ENCODE data around the gene SLC35B2. TPM values are rescaled to one million over a fixed set of nuclear protein-coding genes. Genes with fewer than 3 reads are reported as not detected.

The SLC35B2 gene
- total and polyA plus RNA-seq, 10 of the 15 experiments (the other 5 are each of a cell fraction or from before 2014, with no cell fraction given), result 11.3 to 45.4 (median 33.8) TPM

- Histone ChIP-seq H3K4me3 (no peak overlapping the region), H3K9ac (ENCODE audit: control insufficient read depth, insufficient read depth, low read length) (no peak overlapping the region), H2AFZ (ENCODE audit: control insufficient read depth, low read depth, low read length) (no peak overlapping the region), H4K20me1 (ENCODE audit: control insufficient read depth, insufficient read depth) (no peaks in the 10 kb centered on the region), H3K4me1 (ENCODE audit: control insufficient read depth, insufficient read depth, low read length) (peaks cover 45% of the 10 kb centered on the region), H3K27me3 (replicated peaks in 1 of 2; ENCODE audit: control insufficient read depth in 2 of 2, insufficient read depth in 2 of 2, low read length in 1 of 2) (no peaks in the 10 kb centered on the region), H3K9me3 (replicated peaks; ENCODE audit: control insufficient read depth, insufficient read depth, low read length) (no peaks in the 10 kb centered on the region), H3K4me2 (ENCODE audit: control insufficient read depth, insufficient read depth) (no peak overlapping the region), H3K27ac (ENCODE audit: control insufficient read depth, insufficient read depth) (peak overlapping the region; percentile 15), H3K36me3 (ENCODE audit: control insufficient read depth in 2 of 2, insufficient read depth in 2 of 2, low read length in 1 of 2) (no peaks in the 10 kb centered on the region), H3K79me2 (ENCODE audit: control insufficient read depth, insufficient read depth, low read length) (peaks cover 23% of the 10 kb centered on the region)
- FAIRE-seq (no peak), DNase-seq (ENCODE audit: low read depth, low spot score) (no peak), ATAC-seq (no peak)
- ChIA-PET POLR2A (interaction anchor here (0.6 to 7.0 kb wide), 8 partner anchors 16 to 264 kb away, joined by 3 to 63 read pairs (median 4); partner anchors contain the start of gene HSP90AB1), SMC1A (ENCODE audit: uncharacterized antibody, unreplicated experiment) (interaction anchor here (1.2 to 2.2 kb wide), 5 partner anchors 22 to 44 kb away, joined by 4 to 6 read pairs (median 6); no protein-coding TSS in a partner anchor), RAD21 (ENCODE audit: unreplicated experiment) (interaction anchor here (0.8 to 3.1 kb wide), 8 partner anchors 15 to 48 kb away, joined by 3 to 14 read pairs (median 6); partner anchors contain the start of gene HSP90AB1), CTCF (interaction anchor here (0.7 to 5.9 kb wide), 17 partner anchors 8 to 104 kb away, joined by 3 to 95 read pairs (median 5); partner anchors contain the start of gene HSP90AB1)
- TF ChIP-seq HCFC1 (IDR thresholded peaks at IDR 0.05; ENCODE audit: low read length) (no peak), SIN3A (IDR thresholded peaks at IDR 0.05; ENCODE audit: low read depth, low read length) (no peak), RAD21 (IDR thresholded peaks at IDR 0.05; ENCODE audit: insufficient read depth, low read depth, low read length) (no peak), SREBF2 (IDR thresholded peaks at IDR 0.05; ENCODE audit: low read length) (no peak), TCF7 (IDR thresholded peaks at IDR 0.05; ENCODE audit: borderline replicate concordance) (no peak), RFX5 (IDR thresholded peaks at IDR 0.05; ENCODE audit: low read depth, low read length) (no peak), RELA (IDR thresholded peaks at IDR 0.05; ENCODE audit: borderline replicate concordance, partially characterized antibody) (no peak), CHD4 (IDR thresholded peaks at IDR 0.05) (no peak)
- 88% methylated on average over 4 of the region's 4 CpGs for WGBS (ENCODE audit: insufficient coverage, insufficient replicate concordance, low lambda C conversion rate, missing lambda C conversion rate)
- intact Hi-C loops (cut with micrococcal nuclease; ENCODE audit: unreplicated experiment) (loop anchor here (1.0 kb wide), 1 partner anchor 25 kb away; no protein-coding TSS in a partner anchor), in situ Hi-C loops (cut with MboI) (no loop called here)
- no TSS peak for BruUV-seq (replicated peaks)
These were observed 36.4 kb downstream of the SLC35B2 start for GRCh38 chr6:44220913-44221290.

Data from GM12878 (cell line).